GM18502 (cell line): ENCODE measurements around the gene RLF.

Experiments
- ATAC-seq: cut with Tn5 transposase; IDR thresholded peaks from one replicate; pipeline ENCODE4 v1.9.1; 2021; ENCODE audit warnings: mild to moderate bottlenecking; ENCODE audit not compliant: unreplicated experiment, poor library complexity

The RLF gene

GRCh38 chr1:40232444-40232843 is 71.3 kb downstream of the RLF start:
- ATAC-seq = peak; percentile 88

- no peak for ATAC-seq
These were observed 78.4 kb downstream of the RLF start for GRCh38 chr1:40239626-40240025.

GRCh38 chr1:40240390-40240789 is 79.2 kb downstream of the RLF start:
- no peak for ATAC-seq

- peak; percentile 21 for ATAC-seq
These were observed 80.2 kb downstream of the RLF start for GRCh38 chr1:40241362-40241761.

- ATAC-seq = no peak
These were observed 82.2 kb downstream of the RLF start for GRCh38 chr1:40243351-40243750.

GRCh38 chr1:40244138-40244744 is 83.1 kb downstream of the RLF start:
- ATAC-seq = no peak

- ATAC-seq = no peak
These were observed 84.5 kb downstream of the RLF start for GRCh38 chr1:40245686-40246085.

- ATAC-seq = no peak
These were observed 86.5 kb downstream of the RLF start, which contains the start of gene TMCO2 for GRCh38 chr1:40247655-40248054. Gene TMCO2 (plus strand): TSS chr1:40247937. CDS start chr1:40247994, 57 bp downstream.

- no peak for ATAC-seq
These were observed 87.2 kb downstream of the RLF start for GRCh38 chr1:40248412-40248811.

- no peak for ATAC-seq
These were observed 90.3 kb downstream of the RLF start for GRCh38 chr1:40251456-40251855.

- ATAC-seq = no peak
These were observed 91.4 kb downstream of the RLF start for GRCh38 chr1:40252601-40253000.

GRCh38 chr1:40255231-40255630 is 94.0 kb downstream of the RLF start:
- no peak for ATAC-seq

GRCh38 chr1:40256401-40257084 is 95.4 kb downstream of the RLF start:
- ATAC-seq = no peak

- ATAC-seq = peak; percentile 7
These were observed 96.1 kb downstream of the RLF start for GRCh38 chr1:40257313-40257687.

GRCh38 chr1:40257688-40258444 is 96.7 kb downstream of the RLF start, which contains the start of gene ZMPSTE24:
Gene ZMPSTE24 (plus strand): TSS chr1:40258236. CDS start chr1:40258272, 36 bp downstream.
- ATAC-seq = peak; percentile 88

GRCh38 chr1:40258445-40258769 is 97.2 kb downstream of the RLF start:
- ATAC-seq = no peak

- ATAC-seq = no peak
These were observed 103.2 kb downstream of the RLF start for GRCh38 chr1:40264354-40264781.

GRCh38 chr1:40265298-40265697 is 104.1 kb downstream of the RLF start:
- no peak for ATAC-seq

- ATAC-seq = no peak
These were observed 104.7 kb downstream of the RLF start for GRCh38 chr1:40265919-40266318.

GRCh38 chr1:40266786-40267535 is 105.8 kb downstream of the RLF start:
- ATAC-seq = no peak

GRCh38 chr1:40267767-40268187 is 106.6 kb downstream of the RLF start:
- no peak for ATAC-seq
